HEK293T (cell line): ENCODE data around the gene NHP2.

ENCODE experiments used
- ARNT ChIP-seq: fragments of 450-650 bp; IDR thresholded peaks from 2 replicates; pipeline ENCODE4 v1.6.1; 2017; ENCODE audit warnings: mild to moderate bottlenecking
- BHLHE40 ChIP-seq: fragments of 450-650 bp; IDR thresholded peaks from 2 replicates; pipeline ENCODE4 v1.6.1; 2016; ENCODE audit warnings: mild to moderate bottlenecking, moderate library complexity, borderline replicate concordance
- CTBP1 ChIP-seq: fragments of 450-650 bp; IDR thresholded peaks from 2 replicates; pipeline ENCODE4 v1.6.1; 2016; ENCODE audit warnings: borderline replicate concordance
- ELF4 ChIP-seq: fragments of 450-650 bp; IDR thresholded peaks from 2 replicates; pipeline ENCODE4 v1.6.1; 2017; ENCODE audit warnings: antibody characterized with exemption
- FOXA1 ChIP-seq: fragments of 450-650 bp; IDR thresholded peaks from 2 replicates; pipeline ENCODE4 v1.6.1; 2016; ENCODE audit warnings: mild to moderate bottlenecking
- FOXK2 ChIP-seq: fragments of 450-650 bp; IDR thresholded peaks from 2 replicates; pipeline ENCODE4 v1.6.1; 2016; ENCODE audit warnings: mild to moderate bottlenecking
- FOXM1 ChIP-seq: fragments of 450-650 bp; IDR thresholded peaks from 2 replicates; pipeline ENCODE4 v1.6.1; 2017; ENCODE audit warnings: mild to moderate bottlenecking, borderline replicate concordance
- HDGF ChIP-seq: fragments of 450-650 bp; IDR thresholded peaks from 2 replicates; pipeline ENCODE4 v1.6.1; 2017; ENCODE audit warnings: antibody characterized with exemption, borderline replicate concordance
- L3MBTL2 ChIP-seq: fragments of 450-650 bp; conservative IDR thresholded peaks from 2 replicates; pipeline ENCODE4 v1.6.1; 2016; ENCODE audit warnings: mild to moderate bottlenecking
- NFRKB ChIP-seq: fragments of 450-650 bp; IDR thresholded peaks from 2 replicates; pipeline ENCODE4 v1.6.1; 2016; ENCODE audit warnings: mild to moderate bottlenecking, moderate library complexity
- SP1 ChIP-seq: fragments of 450-650 bp; IDR thresholded peaks from 2 replicates; pipeline ENCODE4 v1.6.1; 2017
- TARDBP ChIP-seq: fragments of 450-650 bp; IDR thresholded peaks from 2 replicates; pipeline ENCODE4 v1.6.1; 2016
- ZNF384 ChIP-seq: fragments of 450-650 bp; IDR thresholded peaks from 2 replicates; pipeline ENCODE4 v1.6.1; 2016

DNA sequence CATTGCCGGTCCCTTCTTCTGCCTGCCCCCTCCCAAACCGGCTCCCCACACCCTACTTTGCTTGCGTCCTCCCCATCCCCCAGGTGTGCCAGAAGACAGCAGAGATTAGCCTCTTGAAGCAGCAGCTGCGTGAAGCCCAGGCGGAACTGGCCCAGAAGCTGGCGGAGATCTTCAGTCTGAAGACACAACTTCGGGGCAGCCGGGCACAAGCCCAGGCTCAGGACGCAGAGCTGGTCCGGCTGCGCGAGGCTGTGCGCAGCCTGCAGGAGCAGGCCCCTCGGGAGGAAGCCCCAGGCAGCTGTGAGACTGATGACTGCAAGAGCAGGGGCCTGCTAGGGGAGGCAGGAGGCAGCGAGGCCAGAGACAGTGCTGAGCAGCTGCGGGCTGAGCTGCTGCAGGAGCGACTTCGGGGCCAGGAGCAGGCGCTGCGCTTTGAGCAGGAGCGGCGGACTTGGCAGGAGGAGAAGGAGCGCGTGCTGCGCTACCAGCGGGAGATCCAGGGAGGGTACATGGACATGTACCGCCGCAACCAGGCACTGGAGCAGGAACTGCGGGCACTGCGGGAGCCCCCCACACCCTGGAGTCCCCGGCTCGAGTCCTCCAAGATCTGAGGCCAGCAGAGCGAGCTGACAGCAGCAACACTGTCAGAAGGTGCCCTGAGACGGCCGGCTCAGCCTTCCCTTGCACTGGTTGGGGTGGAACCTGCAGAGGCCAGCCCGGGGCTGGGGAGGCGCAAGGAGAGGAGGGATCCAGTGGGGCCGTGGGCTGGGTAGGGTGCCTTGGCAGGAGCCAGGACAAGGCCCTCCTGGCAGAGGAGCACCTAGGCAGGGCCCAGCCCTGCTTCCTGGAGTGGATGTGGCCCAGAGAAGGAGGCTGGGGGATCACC is 32.1 kb downstream of the NHP2 start:
- TF ChIP-seq BHLHE40 (no peak), HDGF (no peak), FOXM1 (no peak), SP1 (no peak), FOXK2 (no peak), NFRKB (no peak), FOXA1 (no peak), TARDBP (no peak), L3MBTL2 (no peak), ARNT (no peak), CTBP1 (no peak), ELF4 (no peak), ZNF384 (no peak)
